ENCODE results near the gene MARCHF4.

DNA sequence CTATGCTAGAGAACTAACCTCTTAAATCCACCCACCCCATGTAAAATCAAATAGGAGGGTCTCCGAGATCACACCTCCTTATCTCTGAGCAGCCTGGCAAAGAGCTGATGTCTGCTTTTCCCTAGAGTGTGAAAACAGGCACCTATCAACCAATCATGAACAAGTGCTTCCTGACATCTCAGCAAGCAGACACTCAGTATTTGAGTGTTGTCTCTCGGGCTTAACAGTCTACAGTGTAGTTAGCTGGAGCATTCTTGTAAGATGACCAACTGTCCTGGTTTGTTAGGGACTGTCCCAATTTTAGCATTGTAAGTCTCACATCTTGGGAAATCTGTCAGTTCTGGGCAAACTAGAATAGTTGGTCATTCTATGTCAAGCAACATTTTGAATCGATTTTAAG is 26.4 kb downstream of the MARCHF4 start:
- no peak for TF ChIP-seq CTCF (IDR thresholded peaks at IDR 0.05)
- no peak for TF ChIP-seq SIN3A (IDR thresholded peaks at IDR 0.05; ENCODE audit: borderline replicate concordance, insufficient read depth, low read depth, low read length)
- TF ChIP-seq, protein P1, sequence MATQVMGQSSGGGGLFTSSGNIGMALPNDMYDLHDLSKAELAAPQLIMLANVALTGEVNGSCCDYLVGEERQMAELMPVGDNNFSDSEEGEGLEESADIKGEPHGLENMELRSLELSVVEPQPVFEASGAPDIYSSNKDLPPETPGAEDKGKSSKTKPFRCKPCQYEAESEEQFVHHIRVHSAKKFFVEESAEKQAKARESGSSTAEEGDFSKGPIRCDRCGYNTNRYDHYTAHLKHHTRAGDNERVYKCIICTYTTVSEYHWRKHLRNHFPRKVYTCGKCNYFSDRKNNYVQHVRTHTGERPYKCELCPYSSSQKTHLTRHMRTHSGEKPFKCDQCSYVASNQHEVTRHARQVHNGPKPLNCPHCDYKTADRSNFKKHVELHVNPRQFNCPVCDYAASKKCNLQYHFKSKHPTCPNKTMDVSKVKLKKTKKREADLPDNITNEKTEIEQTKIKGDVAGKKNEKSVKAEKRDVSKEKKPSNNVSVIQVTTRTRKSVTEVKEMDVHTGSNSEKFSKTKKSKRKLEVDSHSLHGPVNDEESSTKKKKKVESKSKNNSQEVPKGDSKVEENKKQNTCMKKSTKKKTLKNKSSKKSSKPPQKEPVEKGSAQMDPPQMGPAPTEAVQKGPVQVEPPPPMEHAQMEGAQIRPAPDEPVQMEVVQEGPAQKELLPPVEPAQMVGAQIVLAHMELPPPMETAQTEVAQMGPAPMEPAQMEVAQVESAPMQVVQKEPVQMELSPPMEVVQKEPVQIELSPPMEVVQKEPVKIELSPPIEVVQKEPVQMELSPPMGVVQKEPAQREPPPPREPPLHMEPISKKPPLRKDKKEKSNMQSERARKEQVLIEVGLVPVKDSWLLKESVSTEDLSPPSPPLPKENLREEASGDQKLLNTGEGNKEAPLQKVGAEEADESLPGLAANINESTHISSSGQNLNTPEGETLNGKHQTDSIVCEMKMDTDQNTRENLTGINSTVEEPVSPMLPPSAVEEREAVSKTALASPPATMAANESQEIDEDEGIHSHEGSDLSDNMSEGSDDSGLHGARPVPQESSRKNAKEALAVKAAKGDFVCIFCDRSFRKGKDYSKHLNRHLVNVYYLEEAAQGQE (IDR thresholded peaks at IDR 0.05; ENCODE audit: insufficient read depth in 1 of 2, low read depth in 2 of 2, low read length in 1 of 2): no peak
- no peak for TF ChIP-seq POLR2AphosphoS5 (IDR thresholded peaks at IDR 0.05; ENCODE audit: low read depth, low read length)
